Activated CD8-positive, alpha-beta memory T cell treated with anti-CD3 and anti-CD28 coated beads, Interleukin-2, amount 50 U/mL, for 1 hour (primary cell): Measurements from ENCODE around the gene IGFBP4.

Experiments used
- DNase-seq: peaks from one replicate; pipeline ENCODE4 v3.0.0-alpha.2; 2020; ENCODE audit errors: extremely low read depth

IGFBP4 gene

DNA sequence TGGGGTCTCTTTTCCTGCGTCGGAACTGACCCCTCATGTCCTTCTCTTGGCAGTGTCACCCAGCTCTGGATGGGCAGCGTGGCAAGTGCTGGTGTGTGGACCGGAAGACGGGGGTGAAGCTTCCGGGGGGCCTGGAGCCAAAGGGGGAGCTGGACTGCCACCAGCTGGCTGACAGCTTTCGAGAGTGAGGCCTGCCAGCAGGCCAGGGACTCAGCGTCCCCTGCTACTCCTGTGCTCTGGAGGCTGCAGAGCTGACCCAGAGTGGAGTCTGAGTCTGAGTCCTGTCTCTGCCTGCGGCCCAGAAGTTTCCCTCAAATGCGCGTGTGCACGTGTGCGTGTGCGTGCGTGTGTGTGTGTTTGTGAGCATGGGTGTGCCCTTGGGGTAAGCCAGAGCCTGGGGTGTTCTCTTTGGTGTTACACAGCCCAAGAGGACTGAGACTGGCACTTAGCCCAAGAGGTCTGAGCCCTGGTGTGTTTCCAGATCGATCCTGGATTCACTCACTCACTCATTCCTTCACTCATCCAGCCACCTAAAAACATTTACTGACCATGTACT lies 13.2 kb downstream of the IGFBP4 start:
- no peak for DNase-seq

DNA sequence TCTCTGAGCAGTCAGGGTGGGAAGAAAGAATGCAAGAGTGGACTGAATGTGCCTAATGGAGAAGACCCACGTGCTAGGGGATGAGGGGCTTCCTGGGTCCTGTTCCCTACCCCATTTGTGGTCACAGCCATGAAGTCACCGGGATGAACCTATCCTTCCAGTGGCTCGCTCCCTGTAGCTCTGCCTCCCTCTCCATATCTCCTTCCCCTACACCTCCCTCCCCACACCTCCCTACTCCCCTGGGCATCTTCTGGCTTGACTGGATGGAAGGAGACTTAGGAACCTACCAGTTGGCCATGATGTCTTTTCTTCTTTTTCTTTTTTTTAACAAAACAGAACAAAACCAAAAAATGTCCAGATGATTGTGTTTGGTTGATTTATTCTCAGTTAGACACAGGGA lies 14.1 kb downstream of the IGFBP4 start:
- DNase-seq, result no peak

DNA sequence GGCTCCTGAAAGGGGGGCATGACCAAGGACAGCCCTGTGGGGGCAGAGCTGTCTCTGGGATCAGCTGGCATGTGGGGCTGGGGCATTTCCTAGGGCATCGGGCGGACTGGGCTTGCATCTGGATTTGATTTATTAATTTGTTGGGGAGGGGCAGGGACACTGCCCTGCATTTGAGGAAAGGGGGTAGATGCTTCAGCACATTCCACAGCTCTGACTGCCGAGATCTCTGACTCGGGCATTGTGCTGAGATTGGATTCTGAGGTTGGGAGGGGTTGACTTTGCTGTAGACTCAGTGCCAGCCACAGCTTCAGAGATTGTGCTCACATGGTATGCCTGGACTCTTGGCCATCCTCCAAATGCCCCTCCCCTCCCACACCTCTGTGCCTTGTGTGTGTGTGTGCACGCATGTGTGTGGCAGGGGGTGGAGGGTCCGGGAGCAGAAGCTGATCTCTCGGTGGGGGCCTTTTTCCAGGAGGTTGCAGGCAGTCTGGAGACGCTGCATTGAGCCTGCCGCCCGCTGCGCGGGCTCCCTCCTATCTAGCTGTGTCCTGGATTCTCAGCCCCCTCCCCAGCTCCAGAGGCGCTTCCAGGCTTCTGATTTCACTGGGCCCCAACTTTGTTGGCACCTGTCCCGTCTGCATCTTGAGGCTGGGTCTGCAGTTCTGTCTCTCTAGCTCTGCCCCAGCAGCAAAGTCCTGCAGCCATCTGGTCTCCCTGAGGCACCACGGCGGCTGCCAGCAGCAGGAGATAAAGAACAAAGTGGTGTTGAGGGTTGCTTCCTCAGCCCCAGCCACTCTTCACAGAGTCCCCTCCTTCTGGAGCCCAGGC lies 14.9 kb downstream of the IGFBP4 start:
- DNase-seq, result no peak

DNA sequence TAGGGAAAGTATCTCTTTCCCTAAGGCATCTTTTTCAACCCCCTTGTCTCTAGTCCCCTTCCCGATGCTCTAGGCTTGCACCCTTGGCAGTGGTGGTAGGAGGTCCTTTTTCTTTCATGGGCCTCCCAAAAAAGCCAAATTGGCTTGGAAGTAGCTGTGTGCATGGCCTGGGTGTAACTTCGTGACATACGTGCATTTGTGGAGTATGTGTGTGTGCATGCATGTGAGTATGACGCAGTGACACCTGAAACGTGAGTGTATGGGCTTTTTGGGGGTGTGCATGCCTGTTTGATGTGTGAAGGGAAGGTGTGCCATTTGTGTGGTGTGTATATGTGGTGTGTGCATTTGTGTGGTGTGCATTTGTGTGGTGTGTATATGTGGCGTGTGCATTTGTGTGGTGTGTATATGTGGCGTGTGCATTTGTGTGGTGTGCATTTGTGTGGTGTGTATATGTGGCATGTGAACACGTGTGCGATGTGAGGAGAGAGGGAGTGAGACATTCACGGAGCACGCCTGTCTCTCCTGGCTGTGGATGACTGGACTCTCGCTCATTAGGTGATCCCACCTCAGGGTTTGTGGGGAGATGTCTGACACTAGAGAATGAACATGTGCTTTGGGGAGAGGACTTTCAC lies 15.7 kb downstream of the IGFBP4 start:
- no peak for DNase-seq

DNA sequence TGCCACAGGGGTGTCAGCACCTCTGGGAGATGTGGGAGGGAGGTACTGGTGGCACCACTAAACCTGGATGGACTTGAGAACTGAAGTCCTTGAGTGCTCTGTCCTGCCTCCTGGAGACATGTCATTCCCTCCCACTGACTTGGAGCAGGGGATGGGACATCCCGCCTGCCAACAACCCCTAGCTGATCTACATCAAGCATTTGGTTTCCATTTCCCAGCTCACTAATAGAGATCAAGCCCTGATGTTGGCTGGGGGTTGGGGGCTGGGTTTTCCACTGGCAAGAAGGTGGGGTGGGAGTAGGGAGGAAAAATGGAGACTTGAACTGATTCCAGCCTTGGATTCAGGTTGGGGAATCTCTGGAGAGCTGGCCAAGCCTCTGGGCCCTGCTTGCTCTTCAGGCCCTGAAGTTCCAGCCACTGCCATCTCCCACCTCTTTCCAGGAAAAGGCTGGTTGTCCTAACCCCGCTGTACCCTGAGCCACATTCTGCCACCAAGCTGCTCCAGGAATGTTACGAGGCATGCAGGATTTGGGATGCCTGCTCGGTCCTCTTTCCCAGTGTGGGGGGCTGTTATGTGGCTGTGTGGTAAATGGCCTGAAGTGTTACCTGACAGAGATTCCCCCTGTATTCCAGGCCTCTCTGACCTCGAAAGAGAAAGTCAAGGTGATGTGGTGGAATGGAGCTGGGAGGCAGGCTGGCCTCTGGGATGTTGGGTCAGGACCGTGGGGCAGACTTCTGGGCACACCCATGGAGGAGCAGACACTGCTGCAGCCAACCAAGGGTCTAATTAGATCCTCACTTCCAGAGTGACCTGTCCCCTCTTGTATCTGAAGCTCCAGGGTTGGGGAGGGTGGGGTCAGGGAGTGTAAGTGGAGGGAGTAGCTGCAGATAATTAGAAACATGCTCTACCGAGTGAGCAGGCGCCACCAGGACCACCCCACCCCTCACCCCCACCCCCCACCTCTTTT lies 16.7 kb downstream of the IGFBP4 start:
- DNase-seq, result no peak

DNA sequence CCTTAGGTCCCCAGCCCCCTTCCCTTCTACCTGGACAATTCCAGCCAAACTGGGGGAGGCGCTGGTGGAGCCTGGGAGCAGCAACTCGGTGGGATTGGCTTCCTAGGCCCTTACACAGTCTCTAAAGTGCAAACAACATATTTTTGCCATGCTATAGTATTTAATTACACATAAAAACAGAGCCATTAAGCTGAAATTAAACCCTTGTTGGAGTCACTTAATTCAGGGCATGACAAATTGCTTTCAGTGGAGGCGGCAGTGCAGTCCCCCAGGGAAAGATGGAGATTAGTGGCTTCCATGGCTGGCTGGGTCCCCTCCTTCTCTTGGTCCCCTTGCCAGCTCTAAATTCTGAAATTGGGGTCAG lies 17.3 kb downstream of the IGFBP4 start:
- DNase-seq, result no peak

DNA sequence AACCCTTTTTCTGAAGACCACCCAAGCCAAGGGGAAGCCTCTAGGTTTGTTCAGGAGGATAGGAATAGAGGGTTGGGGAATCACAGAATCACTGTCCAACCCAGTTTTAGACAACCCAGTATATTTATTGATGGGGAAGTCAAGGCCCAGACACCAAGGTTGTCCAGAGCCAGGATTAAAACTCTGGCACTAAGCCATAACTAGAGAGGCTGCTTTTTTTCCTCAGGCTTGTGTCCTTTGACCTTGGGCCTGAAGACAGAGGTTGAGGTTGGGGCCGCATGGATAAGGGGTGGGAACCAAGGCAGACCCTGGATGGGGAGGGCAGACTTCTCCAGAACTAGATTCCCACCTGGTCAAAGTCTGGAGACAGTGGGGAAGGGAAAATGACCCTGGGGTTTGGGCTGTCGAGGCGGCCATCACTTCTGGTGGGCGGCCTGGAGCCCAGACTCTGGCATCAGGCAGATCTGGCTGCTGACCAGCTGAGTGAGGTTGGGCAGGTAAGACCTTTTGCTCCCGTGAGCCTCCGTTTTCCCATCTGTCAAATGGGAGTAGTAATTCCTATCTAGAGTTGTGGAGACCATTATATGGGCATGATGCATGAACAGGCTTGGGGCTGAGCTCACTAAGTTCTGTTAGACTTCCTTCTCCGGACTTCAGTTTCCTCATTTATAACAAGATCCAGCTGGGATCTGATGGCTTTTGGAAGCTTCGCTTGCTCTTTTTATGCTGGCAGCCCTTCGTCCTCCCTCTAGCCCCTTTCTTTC lies 17.9 kb downstream of the IGFBP4 start:
- DNase-seq, result no peak

DNA sequence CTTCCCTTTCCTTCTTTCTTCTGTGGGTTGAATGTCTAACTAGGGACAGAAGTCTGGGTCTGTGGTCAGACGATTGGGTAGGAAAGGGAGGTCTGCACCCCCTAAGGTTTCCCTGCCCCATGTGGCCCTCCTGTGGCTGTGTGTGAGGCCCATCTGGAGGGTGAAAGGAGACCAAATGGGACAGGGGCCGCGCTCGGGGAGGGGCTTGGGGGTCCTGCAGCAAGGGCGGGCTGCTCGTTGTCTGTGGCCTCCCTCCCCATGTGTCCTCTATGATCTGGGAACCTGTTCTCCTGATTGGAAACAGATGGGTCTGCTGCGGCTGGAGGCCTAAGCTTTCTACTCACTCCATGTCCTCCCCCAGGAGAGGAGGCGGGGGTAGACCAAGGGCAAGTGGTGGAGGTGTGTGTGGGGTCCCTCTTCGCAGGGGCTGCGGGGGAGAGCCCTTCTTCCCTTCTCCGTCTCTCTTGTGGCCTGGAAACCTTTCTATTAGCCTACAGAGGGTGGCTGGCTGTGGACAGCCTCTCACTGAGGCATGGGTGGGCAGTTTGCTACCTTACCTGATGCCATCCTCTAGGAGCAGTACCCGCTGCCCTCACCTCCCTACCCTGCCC lies 18.6 kb downstream of the IGFBP4 start:
- no peak for DNase-seq

DNA sequence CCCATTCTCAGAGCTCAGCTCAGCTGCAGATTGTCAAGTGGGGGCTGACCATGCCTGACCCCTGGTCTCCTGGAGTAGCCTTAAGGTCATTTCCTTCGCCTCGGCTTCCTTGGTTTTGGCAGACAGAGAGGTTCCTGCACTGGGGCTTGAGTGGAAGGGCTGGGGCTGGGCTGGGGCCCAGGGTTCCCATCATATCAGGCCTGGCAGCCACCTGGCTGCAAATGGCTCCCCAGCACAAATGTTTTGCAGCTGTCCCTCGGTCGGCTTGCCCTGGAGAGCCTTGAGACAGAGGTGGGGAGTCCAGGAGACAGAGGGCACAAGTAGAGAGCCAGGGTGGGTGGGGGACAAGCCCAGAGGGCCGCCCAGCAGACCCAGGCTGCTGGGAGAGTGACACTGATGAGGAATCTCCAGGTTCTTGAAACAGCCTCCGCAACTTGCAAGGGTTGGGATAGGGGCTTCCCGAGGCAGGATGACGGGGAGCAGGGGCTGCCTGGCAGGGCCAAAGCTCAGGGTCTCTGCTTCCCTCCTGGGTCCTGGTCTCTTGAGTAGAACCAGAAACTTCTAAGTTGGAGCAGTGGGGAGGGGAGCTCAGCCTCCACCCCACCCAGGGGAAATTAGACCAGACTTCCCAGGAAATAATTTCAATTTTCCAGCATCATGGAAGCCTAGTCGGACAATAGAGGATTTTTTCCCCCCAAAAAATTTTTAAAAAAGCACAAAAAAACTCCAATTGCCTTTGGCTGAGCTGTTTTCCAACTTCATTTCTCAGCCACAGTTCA lies 19.3 kb downstream of the IGFBP4 start:
- DNase-seq, result no peak

DNA sequence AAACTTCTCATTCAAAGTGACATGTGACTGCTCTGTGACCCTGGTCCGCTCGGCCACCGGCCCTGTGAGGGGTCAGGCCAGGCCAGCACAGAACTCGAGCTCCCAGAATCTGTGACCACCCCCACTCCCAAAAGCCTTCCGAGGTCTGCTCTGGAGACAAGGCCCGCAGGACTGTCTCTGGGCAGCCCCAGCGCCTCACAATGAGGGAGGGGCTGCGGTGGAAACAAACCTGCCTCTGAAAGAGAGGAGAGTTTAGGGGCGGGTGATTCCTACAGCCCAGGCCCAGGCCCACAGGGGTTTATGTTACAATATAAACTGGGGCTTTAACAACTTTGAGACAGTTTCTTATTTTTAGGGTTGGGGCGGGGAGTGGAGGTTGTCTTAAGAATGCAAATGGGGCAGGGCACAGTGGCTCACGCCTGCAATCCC lies 19.9 kb downstream of the IGFBP4 start:
- DNase-seq, result no peak

DNA sequence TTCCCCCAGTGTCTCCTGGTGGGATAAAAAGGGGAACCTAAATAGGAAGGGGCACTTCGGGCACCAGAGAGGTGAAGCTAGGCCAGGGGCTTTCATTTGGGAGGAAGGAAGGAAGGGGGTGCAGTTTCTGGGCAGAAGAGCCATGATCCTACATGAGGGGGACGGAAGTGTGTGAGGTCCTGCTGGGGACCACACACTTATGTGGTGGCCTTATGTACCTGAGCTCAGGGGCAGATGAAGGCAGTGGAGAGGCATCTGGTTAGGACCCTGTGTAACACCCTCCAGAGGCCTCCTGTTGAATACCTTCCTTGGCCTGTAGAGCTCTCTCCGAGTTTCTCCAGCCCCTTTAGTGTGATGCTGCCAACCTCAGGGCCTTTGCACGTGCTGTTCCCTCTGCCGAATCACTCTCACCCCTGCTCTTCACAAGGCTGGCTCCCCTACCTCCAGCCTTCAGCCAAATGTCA lies 21.2 kb downstream of the IGFBP4 start:
- DNase-seq, result no peak

DNA sequence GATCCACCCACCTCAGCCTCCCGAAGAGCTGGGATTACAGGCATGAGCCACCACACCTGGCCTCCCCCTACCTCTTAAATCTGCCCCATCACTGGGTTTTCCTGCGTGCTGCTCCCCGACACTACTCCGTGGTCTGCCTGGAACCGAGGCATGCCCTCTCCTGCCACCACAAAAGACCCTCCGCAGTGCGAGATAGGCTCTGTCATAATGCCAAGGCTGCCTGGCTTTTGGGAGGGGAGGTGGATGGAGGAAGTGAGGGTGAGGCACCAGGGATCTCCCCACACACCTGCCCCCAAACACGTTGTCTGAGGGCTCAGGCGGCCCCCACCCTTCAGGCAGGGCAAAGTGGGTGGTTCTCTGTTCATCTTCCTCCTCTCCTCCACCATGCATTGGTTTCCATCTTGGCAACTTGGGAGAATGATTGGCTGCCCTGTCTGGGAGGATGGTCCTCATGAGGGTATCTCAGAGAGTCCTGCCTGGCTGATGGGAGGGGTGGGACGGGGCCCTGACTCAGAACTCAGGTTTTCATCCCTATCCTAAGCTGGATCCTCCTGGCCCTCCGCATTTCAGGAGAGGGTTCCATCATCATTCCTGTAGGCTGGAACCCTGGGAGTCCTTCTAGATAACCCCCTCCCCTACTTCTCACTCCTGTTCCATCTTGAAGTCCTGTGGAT lies 23.2 kb downstream of the IGFBP4 start:
- no peak for DNase-seq

DNA sequence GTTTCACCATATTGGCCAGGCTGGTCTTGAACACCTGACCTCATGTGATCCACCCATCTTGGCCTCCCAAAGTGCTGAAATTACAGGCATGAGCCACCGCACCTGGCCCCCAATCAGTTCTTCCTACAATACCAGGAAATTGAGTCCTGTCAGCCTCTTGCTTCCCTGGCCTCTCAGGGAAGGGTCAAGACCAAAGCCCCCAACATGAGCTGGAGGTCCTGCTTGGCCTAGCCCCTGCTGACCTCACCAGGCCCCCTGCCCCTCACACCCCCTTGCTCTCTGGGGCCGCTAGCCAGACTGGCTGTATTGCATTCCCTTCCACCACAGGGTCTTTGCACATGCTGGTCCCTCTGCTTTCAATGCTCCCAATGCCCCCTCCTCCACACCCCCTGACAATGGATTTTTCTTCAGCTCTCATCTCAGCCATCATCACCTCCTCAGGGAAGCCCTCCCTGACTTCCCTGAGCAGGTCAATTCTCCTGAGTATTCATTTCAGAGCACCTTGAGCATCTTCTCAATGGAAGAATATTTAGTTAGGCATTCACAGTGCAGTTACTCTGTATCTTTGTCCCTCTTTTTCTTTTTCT lies 24.1 kb downstream of the IGFBP4 start:
- DNase-seq, result no peak

DNA sequence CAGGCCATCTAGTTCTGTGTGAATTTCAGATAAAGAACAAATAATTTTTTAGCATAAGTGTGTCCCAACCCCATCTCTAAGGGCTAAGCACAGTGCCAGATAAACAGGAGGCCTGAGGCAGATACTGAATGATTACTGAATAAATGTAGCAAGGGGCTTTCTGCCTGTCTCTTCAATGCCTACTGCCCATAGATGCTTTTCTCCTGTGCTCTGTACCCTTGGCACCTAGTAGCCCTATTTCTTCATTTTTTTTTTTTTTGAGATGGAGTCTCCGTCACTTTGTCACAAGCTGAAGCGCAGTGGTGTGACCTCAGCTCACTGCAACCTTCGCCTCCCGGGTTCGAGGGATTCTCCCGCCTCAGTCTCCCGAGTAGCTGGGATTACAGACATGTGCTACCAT lies 25.3 kb downstream of the IGFBP4 start:
- no peak for DNase-seq

DNA sequence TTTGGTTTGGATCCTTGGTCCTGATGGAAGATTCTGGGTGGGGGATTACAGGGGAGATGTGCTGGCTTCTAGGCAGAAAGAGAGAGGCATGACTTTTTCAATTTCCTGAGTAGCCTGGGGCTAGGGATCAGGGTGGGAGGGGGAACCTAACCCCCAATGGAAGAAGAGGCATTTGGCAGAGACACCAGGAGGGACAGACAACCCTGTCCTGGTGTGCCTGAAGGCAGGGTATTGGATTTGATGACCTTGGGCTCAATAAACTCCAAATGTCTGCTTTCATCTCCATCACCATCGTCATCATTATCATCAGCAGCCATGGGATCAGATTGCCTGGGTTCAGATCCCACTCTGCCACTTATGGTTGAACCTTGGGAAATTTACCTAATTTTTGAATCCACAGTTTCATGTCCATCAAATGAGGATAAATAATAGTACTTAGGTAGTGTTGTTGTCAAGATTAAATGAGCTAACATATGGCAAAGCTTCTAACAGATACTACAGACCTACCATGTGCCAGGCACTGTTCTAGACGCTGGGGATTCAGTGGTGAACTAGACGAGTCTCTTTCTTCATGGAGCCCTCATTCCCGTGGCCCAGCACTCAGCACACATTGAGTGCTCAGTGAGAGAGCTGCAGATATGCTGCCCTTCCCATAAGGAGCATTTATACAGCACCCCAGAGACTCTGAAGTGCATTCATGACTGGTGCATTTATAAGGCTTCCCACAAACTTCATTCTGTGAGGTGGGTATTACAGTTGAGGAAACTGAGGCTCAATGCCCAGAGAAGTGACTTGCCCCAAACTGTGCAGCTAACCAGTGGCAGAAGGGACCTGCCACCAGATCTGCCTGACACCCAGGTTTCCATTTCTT lies 26.8 kb downstream of the IGFBP4 start:
- DNase-seq, result no peak

DNA sequence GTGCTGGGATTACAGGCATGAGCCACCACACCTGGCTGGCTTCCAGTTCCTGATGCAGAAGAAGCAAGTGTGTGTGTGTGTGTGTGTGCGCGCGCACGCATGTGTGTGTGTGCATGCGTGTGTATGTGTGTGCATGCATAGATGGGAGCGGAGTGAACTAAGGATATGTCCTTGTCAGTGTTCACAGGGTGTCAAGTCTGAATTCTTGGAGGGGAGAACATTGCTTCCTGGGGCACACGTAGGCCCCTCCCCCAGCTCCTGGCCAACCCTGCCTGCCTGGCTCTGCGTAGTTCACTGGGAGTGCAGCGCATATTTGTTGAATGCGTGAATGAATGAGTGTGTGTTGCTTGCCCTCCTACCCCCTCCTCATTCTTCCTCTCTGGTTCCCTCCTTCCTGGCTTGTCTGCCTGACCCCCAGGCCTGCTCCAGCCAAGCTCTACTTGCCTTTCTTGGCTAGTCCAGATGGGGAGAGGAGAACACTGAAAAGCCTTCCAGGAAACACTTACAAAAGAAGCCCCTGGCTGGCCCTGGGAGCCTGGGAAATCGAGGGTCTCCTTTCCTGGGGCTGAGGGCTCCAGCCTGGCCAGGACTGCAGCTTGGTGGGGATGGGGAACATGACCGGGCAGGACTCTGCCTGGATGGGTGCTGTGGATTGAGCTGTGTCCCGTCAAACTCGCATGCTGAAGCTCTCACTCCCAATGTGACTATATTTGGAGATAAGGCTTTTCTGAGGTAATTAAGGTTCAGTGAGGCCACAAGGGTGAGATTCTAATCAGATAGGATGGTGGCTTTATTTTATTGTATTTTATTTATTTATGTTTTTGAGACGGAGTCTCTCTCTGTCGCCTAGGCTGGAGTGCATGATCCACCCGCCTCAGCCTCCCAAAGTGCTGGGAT lies 27.9 kb downstream of the IGFBP4 start:
- no peak for DNase-seq
